GM23338 (cell line): ENCODE data around the gene UGT2B10. TPM values are rescaled to one million over a fixed set of nuclear protein-coding genes. Genes with fewer than 3 reads are reported as not detected.

Source experiments
- ATAC-seq: fragments of 200-7000 bp; cut with Tn5 transposase; 3 replicates; pipeline ENCODE4 v1.9.1; 2020
- DNase-seq: peaks from one replicate; pipeline ENCODE4 v3.0.0-alpha.2; 2015; ENCODE audit warnings: low spot score
- H2AFZ ChIP-seq: fragments of 200-600 bp; sonication (generic); 2 replicates; pipeline ENCODE4 v1.8.0; 2016; ENCODE audit warnings: antibody characterized with exemption, mild to moderate bottlenecking, moderate library complexity
- H3F3A ChIP-seq: fragments of 200-600 bp; sonication (generic); replicated peaks from 2 replicates; pipeline ENCODE4 v1.8.0; 2017; ENCODE audit warnings: antibody characterized with exemption, mixed run types, low read depth
- H3K27ac ChIP-seq: fragments of 200-600 bp; sonication (generic); 2 replicates; pipeline ENCODE4 v1.6.1; 2016; ENCODE audit warnings: low read depth
- H3K27me3 ChIP-seq: fragments of 200-600 bp; sonication (generic); 2 replicates; pipeline ENCODE4 v1.8.0; 2016; ENCODE audit warnings: mild to moderate bottlenecking, mixed run types, moderate library complexity; ENCODE audit not compliant: insufficient read depth
- H3K36me3 ChIP-seq: fragments of 200-600 bp; sonication (generic); 2 replicates; pipeline ENCODE4 v1.8.0; 2016; ENCODE audit warnings: mild to moderate bottlenecking; ENCODE audit not compliant: insufficient read depth
- H3K4me1 ChIP-seq: fragments of 200-600 bp; sonication (generic); 2 replicates; pipeline ENCODE4 v1.8.0; 2016; ENCODE audit warnings: mild to moderate bottlenecking, moderate library complexity; ENCODE audit not compliant: insufficient read depth
- H3K4me2 ChIP-seq: fragments of 200-600 bp; sonication (generic); 2 replicates; pipeline ENCODE4 v1.7.1; 2017; ENCODE audit warnings: mixed run types
- H3K4me3 ChIP-seq: fragments of 200-600 bp; sonication (generic); 2 replicates; pipeline ENCODE4 v1.6.1; 2016; ENCODE audit warnings: mixed run types
- H3K79me2 ChIP-seq: fragments of 200-600 bp; sonication (generic); replicated peaks from 2 replicates; pipeline ENCODE4 v1.8.0; 2017; ENCODE audit warnings: mild to moderate bottlenecking; ENCODE audit not compliant: insufficient read depth
- H3K9me2 ChIP-seq: fragments of 200-600 bp; sonication (generic); 2 replicates; pipeline ENCODE4 v1.8.0; 2017; ENCODE audit not compliant: insufficient read depth
- H4K20me1 ChIP-seq: fragments of 200-600 bp; sonication (generic); replicated peaks from 2 replicates; pipeline ENCODE4 v1.8.0; 2017; ENCODE audit warnings: mild to moderate bottlenecking; ENCODE audit not compliant: insufficient read depth
- H3K27ac Mint-ChIP-seq: 2 replicates; pipeline ENCODE4 v1.8.0; 2020; ENCODE audit warnings: inconsistent platforms, mild to moderate bottlenecking, moderate library complexity, mixed read lengths
- H3K27me3 Mint-ChIP-seq: 3 replicates; pipeline ENCODE4 v1.8.0; 2022; ENCODE audit warnings: low read depth, mild to moderate bottlenecking, moderate library complexity, mixed read lengths, inconsistent platforms; ENCODE audit not compliant: insufficient read depth, poor library complexity
- H3K36me3 Mint-ChIP-seq: 3 replicates; pipeline ENCODE4 v1.8.0; 2021; ENCODE audit warnings: low read depth, mild to moderate bottlenecking, inconsistent platforms, moderate library complexity, mixed read lengths
- H3K4me1 Mint-ChIP-seq: 3 replicates; pipeline ENCODE4 v1.8.0; 2020; ENCODE audit warnings: mild to moderate bottlenecking, inconsistent platforms, mixed read lengths
- H3K4me3 Mint-ChIP-seq: 3 replicates; pipeline ENCODE4 v1.8.0; 2021; ENCODE audit warnings: moderate library complexity, mild to moderate bottlenecking, inconsistent platforms, mixed read lengths
- H3K9me3 Mint-ChIP-seq: 3 replicates; pipeline ENCODE4 v1.8.0; 2020; ENCODE audit warnings: moderate library complexity, mild to moderate bottlenecking, inconsistent platforms, mixed read lengths
- CREB1 ChIP-seq: fragments of 250-450 bp; sonication (Bioruptor Pico); IDR thresholded peaks from 2 replicates; pipeline ENCODE4 v1.5.0; 2020; ENCODE audit warnings: low read depth, mild to moderate bottlenecking, moderate library complexity
- CTCF ChIP-seq, 2 experiments: fragments of 200-600 bp in 1 of 2; sonication (generic) in 1 of 2; conservative IDR thresholded peaks; 2 replicates each; pipeline versions ENCODE4 v1.5.1 to v1.6.1; 2016 to 2017; ENCODE audit warnings: antibody characterized with exemption in 2 of 2, low read depth in 2 of 2, mild to moderate bottlenecking in 2 of 2, moderate library complexity in 1 of 2
- EZH2 ChIP-seq: fragments of 200-600 bp; sonication (generic); IDR thresholded peaks from one replicate; pipeline ENCODE4 v1.8.0; 2017; ENCODE audit warnings: antibody characterized with exemption, mild to moderate bottlenecking, low read depth; ENCODE audit not compliant: unreplicated experiment
- EZH2phosphoT487 ChIP-seq: fragments of 200-600 bp; sonication (generic); IDR thresholded peaks from one replicate; pipeline ENCODE4 v1.8.1; 2018; ENCODE audit warnings: antibody characterized with exemption; ENCODE audit not compliant: unreplicated experiment
- JUNB ChIP-seq: IDR thresholded peaks from one replicate; pipeline ENCODE4 v1.6.1; 2016; ENCODE audit warnings: antibody characterized with exemption; ENCODE audit not compliant: unreplicated experiment
- NANOG ChIP-seq: IDR thresholded peaks from 2 replicates; pipeline ENCODE4 v1.6.1; 2016; ENCODE audit warnings: antibody characterized with exemption, borderline replicate concordance
- POLR2AphosphoS5 ChIP-seq: IDR thresholded peaks from 2 replicates; pipeline ENCODE4 v1.6.1; 2016; ENCODE audit warnings: antibody characterized with exemption, low read depth
- STAT1 ChIP-seq: IDR thresholded peaks from one replicate; pipeline ENCODE4 v1.6.1; 2016; ENCODE audit warnings: antibody characterized with exemption; ENCODE audit not compliant: unreplicated experiment
- ZNF114 ChIP-seq: fragments of 250-450 bp; sonication (Bioruptor Pico); IDR thresholded peaks from 2 replicates; pipeline ENCODE4 v1.5.0; 2020; ENCODE audit warnings: mild to moderate bottlenecking, moderate library complexity
- ZNF331 ChIP-seq: fragments of 250-450 bp; sonication (Bioruptor Pico); IDR thresholded peaks from 2 replicates; pipeline ENCODE4 v1.5.0; 2020; ENCODE audit warnings: low read depth, mild to moderate bottlenecking, moderate library complexity
- ZNF462 ChIP-seq: fragments of 250-450 bp; sonication (Bioruptor Pico); IDR thresholded peaks from 2 replicates; pipeline ENCODE4 v1.5.0; 2020; ENCODE audit warnings: mild to moderate bottlenecking, moderate library complexity
- polyA plus RNA-seq: library from polyadenylated mRNA; unstranded; fragments of >200 nt; fragmentation: Nextera tagmentation; extraction: Ambion mirVana; gene quantifications from 2 replicates; pipeline ENCODE4 v1.2.1, GENCODE V29; 2016
- total RNA-seq: library from RNA; depleted of rRNA; stranded (reverse); fragments of >200 nt; shearing (Covaris generic); gene quantifications from 2 replicates; pipeline ENCODE4 v1.2.3, GENCODE V29; 2014
- TF ChIP-seq, protein P1 (sequence below): IDR thresholded peaks from one replicate; pipeline ENCODE4 v1.6.1; 2018; ENCODE audit warnings: antibody characterized with exemption; ENCODE audit not compliant: unreplicated experiment

UGT2B10 gene
- total and polyA plus RNA-seq, 2 experiments from 2014 or later: not detected

GRCh38 chr4:68874507-68874906 lies 58.7 kb downstream of the UGT2B10 start (continued):
- no peak for TF ChIP-seq ZNF462 (CRISPR knock-in tag)
- no peak for TF ChIP-seq STAT1
- TF ChIP-seq NANOG: no peak
- no peak for TF ChIP-seq CTCF (conservative IDR thresholded peaks at IDR 0.05; ENCODE audit: low read depth in 2 of 2)
- no peak for TF ChIP-seq POLR2AphosphoS5
- no peak for TF ChIP-seq CREB1 (CRISPR knock-in tag)
- no peak for TF ChIP-seq JUNB
- TF ChIP-seq EZH2phosphoT487: no peak

DNA sequence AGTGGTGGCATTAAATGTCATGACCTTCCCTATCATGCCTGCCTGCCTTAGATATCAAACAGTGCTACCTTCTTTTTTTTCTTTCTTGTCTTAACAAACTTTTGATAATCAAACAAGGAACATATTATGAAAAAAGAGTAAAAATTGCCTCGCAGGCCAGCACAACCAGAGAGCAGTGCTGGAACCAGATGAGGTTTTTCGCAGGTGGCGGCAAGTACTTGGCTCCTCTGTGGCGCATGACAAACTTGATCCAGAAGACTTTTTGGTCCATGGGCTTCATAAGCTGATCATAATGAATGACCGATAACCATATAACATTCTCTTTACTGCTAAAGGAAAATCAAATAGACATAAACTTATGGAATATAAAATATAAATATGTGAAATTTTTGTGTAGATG lies 61.8 kb downstream of the UGT2B10 start:
- Mint-ChIP-seq H3K27me3 (peaks cover 2% of the 10 kb centered on the region), H3K9me3 (no peaks in the 10 kb centered on the region), H3K27ac (no peak overlapping the region), H3K36me3 (0 out of 3 replicates have a peak, but pooled peaks cover 4% of the 10 kb centered on the region), H3K4me1 (no peaks in the 10 kb centered on the region), H3K4me3 (no peak overlapping the region)
- no peaks in the 10 kb centered on the region for H3K4me1 ChIP-seq
- H3K27ac ChIP-seq: no peak overlapping the region
- no peak overlapping the region for H2AFZ ChIP-seq
- no peaks in the 10 kb centered on the region for H3K27me3 ChIP-seq
- no peaks in the 10 kb centered on the region for H4K20me1 ChIP-seq
- DNase-seq (no peak), ATAC-seq (no peak)
- H3K4me2 ChIP-seq: no peak overlapping the region
- H3K4me3 ChIP-seq: no peak overlapping the region
- no peaks in the 10 kb centered on the region for H3F3A ChIP-seq
- H3K9me2 ChIP-seq: no peaks in the 10 kb centered on the region
- no peaks in the 10 kb centered on the region for H3K36me3 ChIP-seq
- no peaks in the 10 kb centered on the region for H3K79me2 ChIP-seq
- TF ChIP-seq EZH2phosphoT487: no peak
- no peak for TF ChIP-seq CTCF (conservative IDR thresholded peaks at IDR 0.05; ENCODE audit: low read depth in 2 of 2)
- no peak for TF ChIP-seq ZNF331 (CRISPR knock-in tag)
- TF ChIP-seq, protein P1, sequence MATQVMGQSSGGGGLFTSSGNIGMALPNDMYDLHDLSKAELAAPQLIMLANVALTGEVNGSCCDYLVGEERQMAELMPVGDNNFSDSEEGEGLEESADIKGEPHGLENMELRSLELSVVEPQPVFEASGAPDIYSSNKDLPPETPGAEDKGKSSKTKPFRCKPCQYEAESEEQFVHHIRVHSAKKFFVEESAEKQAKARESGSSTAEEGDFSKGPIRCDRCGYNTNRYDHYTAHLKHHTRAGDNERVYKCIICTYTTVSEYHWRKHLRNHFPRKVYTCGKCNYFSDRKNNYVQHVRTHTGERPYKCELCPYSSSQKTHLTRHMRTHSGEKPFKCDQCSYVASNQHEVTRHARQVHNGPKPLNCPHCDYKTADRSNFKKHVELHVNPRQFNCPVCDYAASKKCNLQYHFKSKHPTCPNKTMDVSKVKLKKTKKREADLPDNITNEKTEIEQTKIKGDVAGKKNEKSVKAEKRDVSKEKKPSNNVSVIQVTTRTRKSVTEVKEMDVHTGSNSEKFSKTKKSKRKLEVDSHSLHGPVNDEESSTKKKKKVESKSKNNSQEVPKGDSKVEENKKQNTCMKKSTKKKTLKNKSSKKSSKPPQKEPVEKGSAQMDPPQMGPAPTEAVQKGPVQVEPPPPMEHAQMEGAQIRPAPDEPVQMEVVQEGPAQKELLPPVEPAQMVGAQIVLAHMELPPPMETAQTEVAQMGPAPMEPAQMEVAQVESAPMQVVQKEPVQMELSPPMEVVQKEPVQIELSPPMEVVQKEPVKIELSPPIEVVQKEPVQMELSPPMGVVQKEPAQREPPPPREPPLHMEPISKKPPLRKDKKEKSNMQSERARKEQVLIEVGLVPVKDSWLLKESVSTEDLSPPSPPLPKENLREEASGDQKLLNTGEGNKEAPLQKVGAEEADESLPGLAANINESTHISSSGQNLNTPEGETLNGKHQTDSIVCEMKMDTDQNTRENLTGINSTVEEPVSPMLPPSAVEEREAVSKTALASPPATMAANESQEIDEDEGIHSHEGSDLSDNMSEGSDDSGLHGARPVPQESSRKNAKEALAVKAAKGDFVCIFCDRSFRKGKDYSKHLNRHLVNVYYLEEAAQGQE: no peak
- no peak for TF ChIP-seq EZH2
- TF ChIP-seq STAT1: no peak
- no peak for TF ChIP-seq ZNF114
